Gastroesophageal sphincter (tissue), 4 donors: ENCODE results near the gene RBFOX2. TPM values are rescaled to one million over a fixed set of nuclear protein-coding genes. Genes with fewer than 3 reads are reported as not detected.

ENCODE experiments used
- ATAC-seq: fragments of 150-250 bp; one replicate; pipeline ENCODE4 v1.9.1; 2016; ENCODE audit warnings: mild to moderate bottlenecking, moderate library complexity
- H3K27ac ChIP-seq, 4 donors: fragments of 200-600 bp; sonication (generic) in 3 of 4; 1 replicate in 3 of 4; 2 replicates in 1 of 4; pipeline ENCODE4 v1.5.1; 2016 to 2019
- H3K27me3 ChIP-seq: fragments of 200-600 bp; sonication (generic); one replicate; pipeline ENCODE4 v1.5.1; 2019
- H3K36me3 ChIP-seq, 2 donors: fragments of 200-600 bp; sonication (generic); one replicate each; pipeline ENCODE4 v1.5.1; 2019; ENCODE audit warnings: control low read depth in 1 of 2
- H3K4me1 ChIP-seq, 3 donors: fragments of 200-600 bp; sonication (generic); 1 replicate in 2 of 3; 2 replicates in 1 of 3; pipeline ENCODE4 v1.5.1; 2016 to 2019; ENCODE audit warnings: control low read depth in 2 of 3
- H3K4me3 ChIP-seq, 2 donors: fragments of 200-600 bp; sonication (generic); one replicate each; pipeline ENCODE4 v1.5.1; 2019; ENCODE audit warnings: mild to moderate bottlenecking in 1 of 2, moderate library complexity in 1 of 2
- H3K9me3 ChIP-seq, 3 donors: fragments of 200-600 bp; sonication (generic); one replicate each; pipeline ENCODE4 v1.5.1; 2017 to 2019; ENCODE audit warnings: control low read depth in 2 of 3
- EP300 ChIP-seq: sonication (generic); formaldehyde crosslinking; IDR thresholded peaks from one replicate; pipeline ENCODE4 v1.6.1; 2017; ENCODE audit warnings: antibody characterized with exemption, mild to moderate bottlenecking
- POLR2A ChIP-seq, 2 donors: fragments of 450-650 bp; IDR thresholded peaks; one replicate each; pipeline ENCODE4 v1.6.1; 2017; ENCODE audit warnings: antibody characterized with exemption in 2 of 2, mild to moderate bottlenecking in 2 of 2, moderate library complexity in 1 of 2
- POLR2AphosphoS5 ChIP-seq: sonication (generic); formaldehyde crosslinking; IDR thresholded peaks from one replicate; pipeline ENCODE4 v1.6.1; 2017; ENCODE audit warnings: antibody characterized with exemption
- WGBS, 2 donors: methylation state at CpG; one replicate each; pipeline ENCODE4 v1.1.5; 2018; ENCODE audit warnings: low coverage in 1 of 2; 5-methylcytosine and 5-hydroxymethylcytosine counted together
- total RNA-seq, 4 donors: library from RNA; depleted of rRNA; stranded (reverse); fragments of >200 nt; gene quantifications; one replicate each; pipeline ENCODE4 v1.1.0, GENCODE V29; 2016
- TF ChIP-seq, protein P1 (sequence below), 4 experiments: fragments of 200-600 bp in 2 of 4; fragments of 450-650 bp in 2 of 4; sonication (generic) in 1 of 4; IDR thresholded peaks; one replicate each; pipeline ENCODE4 v1.5.1; 2017 to 2019; ENCODE audit warnings: antibody characterized with exemption in 4 of 4, mild to moderate bottlenecking in 2 of 4, moderate library complexity in 2 of 4

RBFOX2 gene
- total RNA-seq, 4 donors from 2014 or later = 120 to 197 (median 169) TPM

- H3K9me3 ChIP-seq = no peaks in the 10 kb centered on the region
- TF ChIP-seq EP300 (no peak), POLR2AphosphoS5 (no peak), POLR2A (IDR thresholded peaks at IDR 0.05) (no peak)
- TF ChIP-seq, protein P1, sequence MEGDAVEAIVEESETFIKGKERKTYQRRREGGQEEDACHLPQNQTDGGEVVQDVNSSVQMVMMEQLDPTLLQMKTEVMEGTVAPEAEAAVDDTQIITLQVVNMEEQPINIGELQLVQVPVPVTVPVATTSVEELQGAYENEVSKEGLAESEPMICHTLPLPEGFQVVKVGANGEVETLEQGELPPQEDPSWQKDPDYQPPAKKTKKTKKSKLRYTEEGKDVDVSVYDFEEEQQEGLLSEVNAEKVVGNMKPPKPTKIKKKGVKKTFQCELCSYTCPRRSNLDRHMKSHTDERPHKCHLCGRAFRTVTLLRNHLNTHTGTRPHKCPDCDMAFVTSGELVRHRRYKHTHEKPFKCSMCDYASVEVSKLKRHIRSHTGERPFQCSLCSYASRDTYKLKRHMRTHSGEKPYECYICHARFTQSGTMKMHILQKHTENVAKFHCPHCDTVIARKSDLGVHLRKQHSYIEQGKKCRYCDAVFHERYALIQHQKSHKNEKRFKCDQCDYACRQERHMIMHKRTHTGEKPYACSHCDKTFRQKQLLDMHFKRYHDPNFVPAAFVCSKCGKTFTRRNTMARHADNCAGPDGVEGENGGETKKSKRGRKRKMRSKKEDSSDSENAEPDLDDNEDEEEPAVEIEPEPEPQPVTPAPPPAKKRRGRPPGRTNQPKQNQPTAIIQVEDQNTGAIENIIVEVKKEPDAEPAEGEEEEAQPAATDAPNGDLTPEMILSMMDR (IDR thresholded peaks at IDR 0.05) = no peak
- H3K36me3 ChIP-seq = no peaks in the 10 kb centered on the region
- H3K4me1 ChIP-seq = peaks cover 0 to 14% (median 0%) of the 10 kb centered on the region in 3 donors
- H3K27me3 ChIP-seq = no peaks in the 10 kb centered on the region
- 93 to 94% methylated on average over 2 of the region's 2 CpGs for WGBS, 2 donors
- ATAC-seq = no peak
- H3K4me3 ChIP-seq = no peak overlapping the region
- no peak overlapping the region for H3K27ac ChIP-seq
These were observed 299.3 kb downstream of the RBFOX2 start for GRCh38 chr22:35729309-35729698.

DNA sequence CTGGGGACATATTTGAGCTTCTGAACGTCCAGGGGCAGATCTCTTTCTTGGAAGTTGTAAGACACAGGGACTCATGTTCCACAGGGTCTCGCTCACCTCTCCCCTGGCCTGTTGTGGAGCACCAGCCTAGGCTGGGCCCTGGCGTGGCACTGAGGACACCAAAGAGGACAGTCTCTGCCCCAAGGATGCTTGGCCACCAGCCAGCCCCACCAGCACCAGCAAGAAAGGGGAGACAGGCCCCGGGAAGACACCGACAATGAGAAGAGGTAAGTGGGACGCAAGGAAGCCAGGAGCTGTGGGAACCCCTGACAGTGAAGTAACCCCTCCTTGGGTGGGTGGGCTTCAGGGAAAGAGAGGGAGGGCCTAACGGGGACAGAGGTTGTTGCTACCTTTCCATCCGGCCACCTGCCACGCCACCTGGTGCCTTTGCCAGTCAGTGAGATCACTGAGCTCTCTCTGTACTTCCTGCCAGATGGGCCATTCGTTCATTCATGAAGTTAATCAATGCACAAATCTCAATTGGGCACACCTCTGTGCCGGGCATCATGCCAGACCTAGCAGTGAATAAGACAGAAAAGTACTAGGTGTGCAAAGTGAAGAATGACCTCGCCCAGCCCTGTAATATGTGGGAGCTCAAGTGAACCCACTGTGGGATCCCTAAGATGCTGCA is 299.9 kb downstream of the RBFOX2 start:
- H3K4me3 ChIP-seq = no peak overlapping the region
- H3K27me3 ChIP-seq = no peaks in the 10 kb centered on the region
- H3K36me3 ChIP-seq = no peaks in the 10 kb centered on the region
- no peaks in the 10 kb centered on the region for H3K9me3 ChIP-seq
- WGBS, 2 donors = 82 to 85% methylated on average over 6 to 7 of the region's 12 CpGs
- TF ChIP-seq POLR2A (IDR thresholded peaks at IDR 0.05) (no peak), POLR2AphosphoS5 (no peak), EP300 (no peak)
- TF ChIP-seq, protein P1 (IDR thresholded peaks at IDR 0.05) = no peak
- ATAC-seq = no peak
- H3K27ac ChIP-seq = no peak overlapping the region
- H3K4me1 ChIP-seq = peaks cover 0 to 9% (median 0%) of the 10 kb centered on the region in 3 donors

DNA sequence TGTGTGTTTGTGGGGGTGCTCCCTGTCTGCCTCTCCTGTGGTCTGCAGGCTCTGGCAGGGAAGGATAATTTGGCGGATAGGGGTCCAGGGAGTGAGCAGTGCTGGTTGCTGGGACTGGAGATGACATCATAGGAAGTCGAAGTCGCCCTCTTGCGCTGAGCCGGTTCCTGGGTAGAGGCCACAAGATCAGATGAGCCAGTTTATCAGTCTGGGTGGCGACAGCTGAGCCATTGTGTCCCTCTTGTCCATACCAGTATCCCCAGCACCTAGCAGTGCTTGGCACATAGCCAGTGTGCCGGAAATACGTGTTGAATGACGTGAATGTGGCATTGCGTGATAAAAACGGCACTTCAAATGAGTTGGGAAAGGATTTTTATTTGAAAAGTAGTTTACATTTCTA is 301.2 kb downstream of the RBFOX2 start:
- no peaks in the 10 kb centered on the region for H3K36me3 ChIP-seq
- WGBS, 2 donors = 80 to 81% methylated on average over 4 to 9 of the region's 11 CpGs
- H3K4me1 ChIP-seq = no peaks in the 10 kb centered on the region
- H3K27ac ChIP-seq = no peak overlapping the region
- H3K4me3 ChIP-seq = no peak overlapping the region
- no peaks in the 10 kb centered on the region for H3K27me3 ChIP-seq
- TF ChIP-seq POLR2A (IDR thresholded peaks at IDR 0.05) (no peak), EP300 (no peak), POLR2AphosphoS5 (no peak)
- TF ChIP-seq, protein P1 (IDR thresholded peaks at IDR 0.05) = no peak
- no peak for ATAC-seq
- H3K9me3 ChIP-seq = no peaks in the 10 kb centered on the region

DNA sequence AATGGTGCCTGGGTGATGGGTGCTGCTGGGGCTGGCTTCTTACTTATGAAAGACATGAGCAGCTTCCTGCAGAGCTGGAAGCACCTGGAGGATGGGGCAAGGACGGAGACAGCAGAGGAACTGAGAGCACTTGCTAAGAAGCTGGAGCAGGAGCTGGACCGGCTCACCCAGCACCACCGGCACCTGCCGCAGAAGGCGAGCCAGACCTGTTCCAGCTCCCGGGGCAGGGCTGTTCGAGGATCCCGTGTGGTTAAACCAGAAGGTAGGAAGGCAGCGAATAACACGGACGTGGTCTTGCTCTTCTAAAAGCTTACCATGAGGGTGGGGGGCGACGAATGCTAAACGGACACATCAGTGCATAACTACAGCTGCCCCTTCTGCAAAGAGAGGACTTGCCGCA is 301.7 kb downstream of the RBFOX2 start:
- Histone ChIP-seq H3K4me3 (no peak overlapping the region), H3K9me3 (no peaks in the 10 kb centered on the region), H3K36me3 (no peaks in the 10 kb centered on the region), H3K4me1 (no peaks in the 10 kb centered on the region), H3K27me3 (no peaks in the 10 kb centered on the region), H3K27ac (no peak overlapping the region)
- TF ChIP-seq EP300 = no peak
- TF ChIP-seq POLR2A (IDR thresholded peaks at IDR 0.05) = no peak
- TF ChIP-seq POLR2AphosphoS5 = no peak
- TF ChIP-seq, protein P1 (IDR thresholded peaks at IDR 0.05) = no peak
- 91% methylated on average over 8 of the region's 15 CpGs; no CpG with 5 or more reads in 1 of the 2 donors for WGBS, 2 donors
- no peak for ATAC-seq

DNA sequence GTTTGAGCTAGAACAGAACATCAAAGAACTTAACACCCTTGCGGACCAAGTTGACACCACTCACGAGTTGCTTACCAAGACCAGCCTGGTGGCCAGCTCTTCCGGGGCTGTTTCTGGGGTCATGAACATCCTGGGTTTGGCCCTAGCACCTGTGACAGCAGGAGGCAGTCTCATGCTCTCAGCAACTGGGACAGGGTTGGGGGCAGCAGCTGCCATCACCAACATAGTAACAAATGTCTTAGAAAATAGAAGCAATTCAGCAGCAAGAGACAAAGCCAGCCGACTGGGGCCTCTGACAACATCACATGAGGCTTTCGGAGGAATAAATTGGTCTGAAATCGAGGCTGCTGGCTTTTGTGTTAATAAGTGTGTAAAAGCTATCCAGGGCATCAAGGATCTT is 302.2 kb downstream of the RBFOX2 start:
- ATAC-seq = no peak
- Histone ChIP-seq H3K36me3 (no peaks in the 10 kb centered on the region), H3K27me3 (no peaks in the 10 kb centered on the region), H3K4me1 (no peaks in the 10 kb centered on the region), H3K4me3 (no peak overlapping the region), H3K9me3 (no peaks in the 10 kb centered on the region), H3K27ac (no peak overlapping the region)
- 81 to 97% methylated on average over 5 to 6 of the region's 6 CpGs for WGBS, 2 donors
- TF ChIP-seq EP300 (no peak), POLR2A (IDR thresholded peaks at IDR 0.05) (no peak), POLR2AphosphoS5 (no peak)
- TF ChIP-seq, protein P1 (IDR thresholded peaks at IDR 0.05) = no peak
